GM18873 (cell line): ENCODE measurements around the gene UQCR10.

ENCODE experiments used
- ATAC-seq: cut with Tn5 transposase; IDR thresholded peaks from one replicate; pipeline ENCODE4 v1.9.1; 2021; ENCODE audit warnings: mild to moderate bottlenecking, moderate library complexity, moderate number of reproducible peaks; ENCODE audit not compliant: unreplicated experiment, low FRiP score

Gene UQCR10

DNA sequence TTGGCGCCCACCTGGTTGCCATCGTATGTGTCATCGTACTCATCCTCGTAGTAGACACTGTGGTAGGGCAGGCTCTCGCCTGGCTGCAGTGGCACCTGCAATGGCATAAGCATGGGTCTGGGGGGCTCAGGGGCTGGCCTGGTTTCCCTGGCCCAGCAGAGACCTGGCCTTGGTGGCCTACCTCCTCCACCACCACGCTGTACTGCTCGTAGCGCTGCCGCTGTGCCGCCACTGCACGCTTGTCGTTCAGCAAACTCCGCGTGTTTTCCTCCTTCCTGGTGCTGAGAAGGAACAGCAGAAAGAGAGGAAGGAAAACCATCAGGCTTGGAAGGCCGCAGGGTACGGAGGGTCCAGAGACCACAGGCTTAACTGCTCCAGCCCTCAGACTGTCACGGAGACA, 26.2 kb downstream of the UQCR10 start:
- ATAC-seq, result no peak

DNA sequence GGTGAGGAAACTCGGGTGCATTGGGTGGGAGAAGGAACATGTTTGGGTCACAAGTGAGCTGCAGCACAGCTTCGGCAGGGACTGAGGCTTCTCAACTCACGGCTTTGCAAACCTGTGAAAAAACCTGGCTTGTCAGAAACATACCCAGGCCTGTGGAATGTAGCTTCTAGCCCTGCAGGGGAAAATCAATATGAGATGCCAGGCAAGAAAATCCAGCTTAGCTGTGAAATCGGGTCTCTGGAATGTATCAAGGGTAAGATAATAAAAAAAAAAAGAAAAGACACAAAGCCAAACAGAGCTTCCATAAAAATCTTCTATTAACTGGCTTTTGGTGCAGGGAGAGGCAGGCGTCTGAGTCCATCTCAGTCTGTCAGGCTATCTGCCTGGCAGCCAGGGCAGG, 28.5 kb downstream of the UQCR10 start:
- ATAC-seq, result no peak

DNA sequence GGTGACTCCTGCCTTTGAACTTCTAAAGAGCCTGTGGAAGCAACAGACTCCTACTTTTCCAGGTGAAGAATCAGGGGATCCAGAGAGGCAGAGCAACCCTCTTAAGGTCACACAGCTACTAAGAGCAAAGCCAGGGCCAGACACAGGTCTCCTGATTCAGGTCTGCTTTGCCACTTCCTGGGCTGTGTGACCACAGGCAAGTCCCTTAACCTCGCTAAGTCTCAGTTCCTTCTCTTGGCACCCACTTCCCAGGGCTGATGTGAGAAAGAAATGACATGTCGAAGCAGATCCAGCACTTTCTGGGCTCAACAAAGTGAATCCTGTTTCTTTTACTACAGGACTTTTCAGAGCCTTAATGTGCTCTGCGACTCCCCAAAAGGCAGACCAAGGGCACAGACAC, 30.2 kb downstream of the UQCR10 start:
- no peak for ATAC-seq

- ATAC-seq, result no peak
Measured at GRCh38 chr22:29798318-29798717, 31.1 kb downstream of the UQCR10 start.

DNA sequence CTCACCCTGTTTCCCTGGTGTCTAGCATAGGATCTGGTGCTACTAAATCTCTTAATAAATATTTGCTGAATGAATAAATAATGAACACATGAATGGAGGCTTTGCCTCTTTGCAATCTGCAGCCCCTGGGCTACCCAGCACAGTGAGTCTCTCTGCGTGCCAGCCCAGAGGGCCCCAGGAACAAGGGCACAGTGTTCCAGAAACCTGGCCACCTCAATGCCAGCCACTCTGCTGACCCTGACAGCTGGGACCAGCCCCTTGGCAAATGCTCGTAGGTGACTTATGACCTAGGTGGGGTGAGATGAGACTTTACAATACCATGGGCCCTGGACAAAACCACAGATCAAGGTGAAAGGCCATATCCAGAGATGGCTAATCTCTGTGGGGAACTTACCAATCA, 31.6 kb downstream of the UQCR10 start:
- no peak for ATAC-seq

- ATAC-seq, result no peak
Measured at GRCh38 chr22:29799217-29799680, 32.1 kb downstream of the UQCR10 start.

DNA sequence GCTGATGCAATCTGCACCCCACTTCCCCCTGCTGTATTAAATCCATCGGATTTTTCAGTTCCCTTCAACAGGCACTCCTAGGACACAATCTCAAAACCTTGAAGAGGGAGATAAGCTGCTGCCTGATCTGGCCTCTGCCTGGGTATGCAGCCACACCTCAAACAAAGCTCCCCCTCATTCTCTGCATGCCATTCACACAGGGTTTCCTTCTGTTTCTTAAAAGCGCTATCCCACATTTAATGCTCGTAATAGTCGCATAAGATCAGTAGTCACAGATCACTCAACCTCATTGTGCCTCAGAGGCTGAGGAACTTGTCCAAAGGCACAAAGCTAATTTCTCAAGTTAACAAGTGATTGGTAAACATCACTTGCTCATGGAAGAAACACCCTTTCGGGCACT, 34.0 kb downstream of the UQCR10 start:
- no peak for ATAC-seq

DNA sequence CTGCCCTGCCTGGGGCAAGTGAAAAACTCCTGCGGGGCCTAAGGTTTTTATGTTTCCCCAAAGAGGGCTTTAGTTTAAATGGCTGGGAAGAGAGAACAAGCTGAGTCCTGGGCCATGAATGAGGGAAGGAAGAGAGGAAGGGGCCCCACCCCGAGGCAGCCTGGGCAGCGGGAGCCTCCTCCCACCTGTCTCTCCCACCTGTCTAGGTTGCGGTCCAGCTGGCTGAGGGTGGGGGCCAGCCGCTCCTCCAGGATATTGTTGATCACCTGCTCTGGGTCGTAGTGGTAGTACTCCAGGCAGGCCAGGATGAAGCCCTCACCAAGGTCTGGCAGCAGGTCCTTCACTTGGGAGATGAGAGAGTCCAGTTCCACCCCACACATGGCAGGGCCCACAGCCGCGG, 34.6 kb downstream of the UQCR10 start:
- ATAC-seq, result no peak

GRCh38 chr22:29803190-29803589, 36.0 kb downstream of the UQCR10 start:
- ATAC-seq, result no peak

GRCh38 chr22:29804985-29805384, 37.8 kb downstream of the UQCR10 start:
- ATAC-seq, result no peak

DNA sequence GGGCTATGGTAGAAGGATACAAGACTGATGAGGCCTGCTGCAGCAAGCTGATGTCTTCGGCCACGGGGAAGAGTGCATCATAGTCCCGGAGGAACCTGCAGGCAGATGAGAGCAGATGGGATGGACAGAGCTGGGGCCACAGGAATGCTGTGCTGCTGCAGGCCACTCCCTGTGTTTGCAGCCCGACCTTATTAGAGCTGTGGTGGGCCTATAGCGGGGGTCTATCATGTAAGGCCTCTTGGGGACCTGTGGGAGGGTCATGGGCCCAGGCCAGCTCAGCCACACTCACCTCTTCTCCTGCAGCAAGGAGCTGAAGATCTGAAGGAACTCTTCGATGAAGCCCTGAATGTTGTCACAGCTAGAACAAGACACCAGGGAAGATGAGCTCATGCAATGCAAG, 39.0 kb downstream of the UQCR10 start:
- no peak for ATAC-seq

DNA sequence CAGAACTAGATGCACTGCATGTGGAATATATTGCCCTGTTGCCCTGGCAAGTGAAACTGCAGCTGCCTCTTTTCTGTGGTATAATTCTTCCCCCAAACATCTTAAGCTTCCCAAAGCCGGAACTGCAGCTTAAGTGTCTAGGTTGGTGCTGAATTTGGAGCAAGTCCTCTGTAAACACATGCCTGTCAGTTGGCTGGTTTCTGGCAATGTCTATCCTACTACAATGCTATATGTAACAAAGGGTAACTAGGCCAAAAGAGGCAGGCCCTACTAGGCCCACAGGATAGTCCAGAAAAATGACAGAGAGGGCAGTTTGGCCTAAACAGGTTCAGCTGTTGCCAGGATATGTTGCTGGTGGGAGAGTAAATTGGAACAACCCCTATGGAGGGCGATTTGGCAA, 43.0 kb downstream of the UQCR10 start:
- no peak for ATAC-seq

- no peak for ATAC-seq
Measured at GRCh38 chr22:29811377-29811776, 44.2 kb downstream of the UQCR10 start.

DNA sequence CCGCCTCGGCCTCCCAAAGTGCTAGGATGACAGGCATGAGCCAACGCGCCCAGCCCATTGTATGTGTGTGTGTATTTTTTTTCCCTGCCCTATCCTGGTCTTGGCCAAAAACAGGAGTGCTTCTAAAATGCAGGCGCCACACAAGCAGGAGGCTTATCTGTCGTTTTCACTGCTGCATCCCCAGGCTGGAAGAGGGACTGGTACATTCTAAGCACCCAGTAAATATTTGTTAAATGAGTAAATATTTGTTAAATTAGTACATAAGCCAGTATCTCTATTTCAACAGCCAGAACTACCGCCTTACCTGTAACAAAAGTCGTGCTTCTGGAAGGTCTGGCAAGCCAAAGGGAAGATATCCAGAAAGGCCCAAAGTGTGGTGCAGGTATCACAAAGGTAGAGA, 46.0 kb downstream of the UQCR10 start:
- no peak for ATAC-seq

DNA sequence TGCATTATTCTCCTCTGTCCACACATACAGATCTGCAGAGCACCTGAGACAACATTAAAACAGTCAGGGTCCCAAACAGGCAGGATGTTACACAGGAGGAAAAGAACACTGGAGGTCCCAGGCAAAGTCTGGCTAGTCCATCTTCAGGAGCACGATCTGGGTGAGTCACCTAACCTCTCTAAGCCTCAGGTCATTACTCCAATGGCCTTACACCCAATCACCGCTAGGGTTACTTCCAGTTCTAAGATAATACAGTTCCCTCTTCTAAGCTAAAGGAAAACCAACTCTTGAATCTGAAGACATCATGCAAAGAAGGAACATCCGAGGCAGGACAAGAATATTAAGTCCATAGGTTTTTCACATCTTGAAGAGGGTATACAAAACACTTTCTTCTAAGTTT, 46.4 kb downstream of the UQCR10 start:
- ATAC-seq, result no peak

GRCh38 chr22:29814003-29814402, 46.8 kb downstream of the UQCR10 start:
- no peak for ATAC-seq

- ATAC-seq, result no peak
Measured at GRCh38 chr22:29815580-29815979, 48.4 kb downstream of the UQCR10 start.

DNA sequence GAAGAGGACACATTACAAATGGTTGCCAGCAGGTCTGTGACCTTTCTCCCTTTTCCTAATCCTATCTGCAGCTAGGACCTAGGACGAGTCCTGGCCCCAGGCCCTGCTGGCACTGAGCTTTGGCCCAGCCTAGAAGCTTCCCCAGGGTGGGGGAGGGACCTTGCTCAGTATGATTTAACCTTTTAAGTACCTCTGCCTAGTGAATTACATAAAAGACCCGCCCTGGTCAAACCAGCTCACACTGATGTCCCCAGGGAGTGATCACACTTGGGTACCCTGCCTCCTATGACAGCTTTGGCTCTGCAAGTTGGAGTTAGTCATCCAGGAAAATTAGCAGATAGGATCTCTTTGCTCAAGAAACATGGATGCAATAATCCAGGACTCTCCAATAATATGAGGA, 49.0 kb downstream of the UQCR10 start:
- no peak for ATAC-seq

DNA sequence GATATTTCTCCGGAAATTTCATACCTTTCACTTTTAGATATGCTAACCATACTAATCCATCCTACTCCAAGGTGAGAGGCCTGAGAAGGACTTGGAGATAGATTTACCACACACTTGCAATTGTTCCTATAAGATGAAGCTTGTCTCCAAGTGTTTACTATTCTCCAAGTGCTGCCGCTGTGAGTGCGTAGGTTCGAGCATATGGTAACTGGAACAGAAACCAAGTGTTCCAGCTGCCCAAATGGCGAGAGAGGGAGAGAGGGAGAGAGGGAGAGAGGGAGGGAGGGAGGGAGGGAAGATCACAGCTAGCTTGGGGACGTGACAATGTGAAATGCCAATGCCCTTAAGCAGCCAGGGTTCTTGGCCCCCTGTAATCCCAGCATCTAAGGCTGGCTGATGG, 49.4 kb downstream of the UQCR10 start:
- ATAC-seq, result no peak

DNA sequence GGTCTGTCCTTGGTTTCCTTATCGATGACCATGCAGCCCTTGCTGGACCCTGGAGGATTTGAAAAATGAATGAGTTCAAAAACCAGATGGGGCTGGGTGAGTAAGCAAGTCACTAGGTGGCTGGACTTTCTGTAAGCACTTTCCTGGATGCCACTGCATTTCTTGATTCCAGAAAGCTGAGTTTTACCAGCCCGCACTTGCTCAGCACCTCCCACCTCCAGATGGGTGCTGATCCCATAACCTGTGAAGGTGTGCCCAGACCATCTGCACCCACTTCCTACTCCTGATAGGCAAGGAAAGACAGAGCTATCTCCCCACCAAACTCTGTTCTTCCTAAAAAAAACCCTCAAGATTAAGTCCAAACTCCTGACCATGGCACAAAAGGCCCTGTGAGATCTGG, 49.8 kb downstream of the UQCR10 start:
- no peak for ATAC-seq

DNA sequence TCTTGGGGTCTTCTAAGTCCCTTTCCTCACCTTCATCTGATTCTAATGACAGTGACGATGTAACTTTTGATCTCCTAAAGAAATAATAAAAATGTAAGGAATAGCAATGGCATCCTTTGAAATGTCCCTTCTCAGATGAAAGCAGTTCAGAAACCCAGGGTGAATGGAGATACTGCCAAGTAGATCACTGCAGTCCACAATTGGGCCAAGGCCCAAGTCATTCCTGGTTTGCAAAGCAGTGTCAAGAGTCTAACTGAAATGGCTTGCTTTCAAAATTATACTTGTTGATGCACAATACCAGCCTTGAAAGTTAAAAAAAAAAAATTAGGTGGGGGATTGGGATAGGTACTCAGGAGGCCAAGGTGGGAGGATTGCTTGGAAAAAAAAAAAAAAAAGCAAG, 50.6 kb downstream of the UQCR10 start:
- no peak for ATAC-seq

DNA sequence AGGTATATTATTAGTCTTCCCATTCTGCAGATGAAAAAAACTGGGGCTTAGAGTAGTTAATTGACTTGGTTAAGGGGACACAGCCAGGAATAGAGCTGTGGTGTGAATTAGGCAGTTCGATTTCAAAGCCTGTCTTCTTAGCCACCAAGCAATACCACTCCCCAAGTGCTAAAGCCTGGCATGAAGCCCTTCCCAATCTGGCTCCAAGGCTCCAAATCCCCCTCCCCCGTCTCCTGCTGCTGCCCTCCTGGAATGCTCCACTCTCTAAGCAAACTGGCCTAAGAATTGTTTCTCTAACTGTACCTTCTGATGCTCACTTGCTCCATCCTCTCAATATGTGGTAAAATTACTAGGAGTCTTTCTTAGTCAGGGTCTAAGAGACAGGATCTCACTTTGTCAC, 52.3 kb downstream of the UQCR10 start:
- no peak for ATAC-seq
